Gastrocnemius medialis (tissue), 4 donors: ENCODE results near the gene TSPAN12.

Experiments
- CTCF ChIP-seq, 5 experiments: fragments of 450-650 bp in 3 of 5; fragments of 200-600 bp in 2 of 5; sonication (generic) in 2 of 5; IDR thresholded peaks in 4 of 5; conservative IDR thresholded peaks in 1 of 5; 1 replicate in 4 of 5; 2 replicates in 1 of 5; pipeline ENCODE4 v1.5.1; 2016 to 2019; ENCODE audit warnings: antibody characterized with exemption in 5 of 5, mild to moderate bottlenecking in 3 of 5, moderate library complexity in 3 of 5
- POLR2A ChIP-seq, 2 donors: fragments of 450-650 bp; IDR thresholded peaks; one replicate each; pipeline ENCODE4 v1.6.1; 2017; ENCODE audit warnings: antibody characterized with exemption in 2 of 2, mild to moderate bottlenecking in 2 of 2, moderate library complexity in 2 of 2

GRCh38 chr7:120780938-120781337, 77.0 kb downstream of the TSPAN12 start:
- TF ChIP-seq CTCF (IDR thresholded peaks at IDR 0.05 in 4 of 5, conservative IDR thresholded peaks at IDR 0.05 in 1 of 5) = no peak
- TF ChIP-seq POLR2A (IDR thresholded peaks at IDR 0.05) = no peak
